ENCODE results near the gene RTN1. TPM values are rescaled to one million over a fixed set of nuclear protein-coding genes. Genes with fewer than 3 reads are reported as not detected.

RTN1 gene
- polyA plus RNA-seq, 1 donor from 2014 or later: 1,138 TPM

GRCh38 chr14:59588101-59588500, 282.5 kb downstream of the RTN1 start:
- Histone ChIP-seq H3K9ac (ENCODE audit: low read length) (no peak overlapping the region), H3K27ac (ENCODE audit: low read length) (no peak overlapping the region), H3K9me3 (ENCODE audit: low read length) (no peaks in the 10 kb centered on the region), H3K4me2 (ENCODE audit: low read length) (no peak overlapping the region), H2AFZ (ENCODE audit: low read depth, low read length) (no peak overlapping the region), H3K79me2 (replicated peaks; ENCODE audit: insufficient read depth, low read length) (no peaks in the 10 kb centered on the region), H3K27me3 (ENCODE audit: insufficient read depth, low read depth, low read length) (no peaks in the 10 kb centered on the region), H3K36me3 (ENCODE audit: insufficient read depth, low read length) (no peaks in the 10 kb centered on the region), H3K4me3 (ENCODE audit: low read length) (no peak overlapping the region), H3K9me2 (ENCODE audit: insufficient read depth, low read length) (no peaks in the 10 kb centered on the region), H3F3A (ENCODE audit: insufficient read depth, low read length, poor library complexity, severe bottlenecking) (no peaks in the 10 kb centered on the region), H4K20me1 (ENCODE audit: insufficient read depth) (no peaks in the 10 kb centered on the region)
- TF ChIP-seq SMC3 (conservative IDR thresholded peaks at IDR 0.05; ENCODE audit: poor library complexity) (no peak), POLR2AphosphoS5 (IDR thresholded peaks at IDR 0.05) (no peak), RAD21 (conservative IDR thresholded peaks at IDR 0.05) (no peak), TAF1 (IDR thresholded peaks at IDR 0.05; ENCODE audit: low read depth) (no peak), MXI1 (conservative IDR thresholded peaks at IDR 0.05; ENCODE audit: poor library complexity, severe bottlenecking) (no peak), EZH2 (IDR thresholded peaks at IDR 0.05; ENCODE audit: borderline replicate concordance, insufficient read depth, low read length, poor library complexity, severe bottlenecking) (no peak), EP300 (conservative IDR thresholded peaks at IDR 0.05; ENCODE audit: poor library complexity, severe bottlenecking) (no peak), CTCF (IDR thresholded peaks at IDR 0.05; ENCODE audit: poor library complexity, severe bottlenecking) (no peak), REST (IDR thresholded peaks at IDR 0.05; ENCODE audit: borderline replicate concordance) (no peak)

- Histone ChIP-seq H2AFZ (ENCODE audit: low read depth, low read length) (no peak overlapping the region), H3K27me3 (ENCODE audit: insufficient read depth, low read depth, low read length) (no peaks in the 10 kb centered on the region), H3K79me2 (replicated peaks; ENCODE audit: insufficient read depth, low read length) (no peaks in the 10 kb centered on the region), H3F3A (ENCODE audit: insufficient read depth, low read length, poor library complexity, severe bottlenecking) (no peaks in the 10 kb centered on the region), H3K9me3 (ENCODE audit: low read length) (no peaks in the 10 kb centered on the region), H4K20me1 (ENCODE audit: insufficient read depth) (no peaks in the 10 kb centered on the region), H3K4me2 (ENCODE audit: low read length) (no peak overlapping the region), H3K9ac (ENCODE audit: low read length) (no peak overlapping the region), H3K4me3 (ENCODE audit: low read length) (no peak overlapping the region), H3K9me2 (ENCODE audit: insufficient read depth, low read length) (no peaks in the 10 kb centered on the region), H3K36me3 (ENCODE audit: insufficient read depth, low read length) (no peaks in the 10 kb centered on the region), H3K27ac (ENCODE audit: low read length) (no peak overlapping the region)
- TF ChIP-seq EZH2 (IDR thresholded peaks at IDR 0.05; ENCODE audit: borderline replicate concordance, insufficient read depth, low read length, poor library complexity, severe bottlenecking) (no peak), SMC3 (conservative IDR thresholded peaks at IDR 0.05; ENCODE audit: poor library complexity) (no peak), EP300 (conservative IDR thresholded peaks at IDR 0.05; ENCODE audit: poor library complexity, severe bottlenecking) (no peak)
These were observed 284.6 kb downstream of the RTN1 start for GRCh38 chr14:59585891-59586554.

Data from neural cell (in vitro differentiated cells).